Activated CD8-positive, alpha-beta memory T cell treated with anti-CD3 and anti-CD28 coated beads for 48 hours (primary cell): ENCODE data around the gene CASQ2.

ENCODE experiments used
- DNase-seq, 3 experiments: peaks; one replicate each; pipeline ENCODE4 v3.0.0-alpha.2; 2020; ENCODE audit warnings: low read depth in 2 of 3, low spot score in 2 of 3

The CASQ2 gene

GRCh38 chr1:115768549-115768948 lies at the start of gene CASQ2:
TSS of gene CASQ2 (minus strand) at chr1:115768714. CDS start at chr1:115768541, 173 bp downstream.
- no peak for DNase-seq

DNA sequence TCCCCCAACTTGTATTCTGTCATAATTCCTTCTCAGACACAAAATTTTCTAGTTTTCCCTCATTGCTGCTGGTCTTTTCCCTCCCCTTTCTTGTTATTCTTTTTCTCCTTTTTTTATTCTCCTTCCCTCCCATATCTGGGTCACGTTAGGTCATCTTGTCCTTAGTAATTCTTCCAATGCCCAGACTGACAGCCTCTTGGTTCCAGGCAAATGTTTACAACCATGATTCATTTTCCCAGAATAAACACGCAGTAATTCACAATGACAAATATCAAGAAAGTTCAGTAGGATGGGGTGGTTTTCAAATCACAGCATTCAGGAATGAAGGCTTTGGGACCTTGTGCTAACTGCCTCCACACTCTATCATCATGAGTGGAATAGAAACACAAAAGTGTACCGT lies 47.2 kb upstream of the CASQ2 start:
- DNase-seq = no peak

DNA sequence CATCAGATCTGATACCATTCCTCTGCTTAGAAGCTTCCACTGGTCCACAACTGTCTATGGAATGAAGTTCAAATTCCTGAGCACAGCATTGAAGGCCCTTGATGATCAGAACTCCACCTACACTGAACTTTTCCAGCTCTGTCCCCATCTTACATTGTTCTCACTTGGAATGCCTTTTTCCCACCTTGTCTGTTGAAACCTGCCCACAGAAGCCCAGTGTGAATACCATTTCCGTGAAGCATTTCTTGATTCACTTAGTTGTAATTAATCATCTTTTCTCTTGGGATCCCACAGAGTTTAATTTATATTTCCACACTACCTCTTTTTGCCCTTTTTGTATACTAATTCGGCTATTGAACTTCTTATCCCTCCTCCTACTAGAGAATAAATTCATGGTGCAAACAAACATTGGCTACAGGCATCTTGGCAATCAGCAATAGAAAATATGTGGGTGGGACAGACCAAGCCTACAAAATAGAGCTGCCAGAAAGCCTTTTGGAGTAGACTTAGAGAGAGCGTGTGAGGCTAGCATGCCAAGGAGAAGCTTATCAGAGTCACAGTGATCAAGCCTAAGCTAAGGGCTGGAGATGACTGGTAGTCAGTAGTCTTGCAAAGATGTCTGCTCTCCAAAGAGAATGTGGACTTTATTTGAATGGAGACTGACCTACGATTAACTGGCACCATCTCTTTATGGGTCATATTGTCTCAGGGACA lies 46.3 kb upstream of the CASQ2 start:
- no peak for DNase-seq

DNA sequence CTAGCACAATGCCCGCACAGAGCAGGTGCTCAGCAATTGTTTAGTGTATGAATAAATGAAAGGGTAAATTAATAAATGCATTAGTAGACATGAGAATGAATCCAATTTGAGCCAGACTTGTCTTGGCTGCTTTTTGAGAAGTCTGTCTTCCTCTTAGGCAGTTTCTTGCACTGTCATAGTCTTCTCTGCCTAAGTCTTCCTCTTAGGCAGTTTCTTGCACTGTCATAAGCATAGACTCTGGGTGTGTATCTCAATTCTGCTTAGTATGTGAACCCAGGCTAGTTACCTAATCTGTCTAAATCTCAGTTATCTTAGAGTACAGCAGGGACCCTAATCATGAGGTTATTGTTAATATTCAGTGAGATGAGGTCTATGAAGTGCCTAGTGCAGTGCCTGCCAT lies 45.2 kb upstream of the CASQ2 start:
- DNase-seq = no peak

DNA sequence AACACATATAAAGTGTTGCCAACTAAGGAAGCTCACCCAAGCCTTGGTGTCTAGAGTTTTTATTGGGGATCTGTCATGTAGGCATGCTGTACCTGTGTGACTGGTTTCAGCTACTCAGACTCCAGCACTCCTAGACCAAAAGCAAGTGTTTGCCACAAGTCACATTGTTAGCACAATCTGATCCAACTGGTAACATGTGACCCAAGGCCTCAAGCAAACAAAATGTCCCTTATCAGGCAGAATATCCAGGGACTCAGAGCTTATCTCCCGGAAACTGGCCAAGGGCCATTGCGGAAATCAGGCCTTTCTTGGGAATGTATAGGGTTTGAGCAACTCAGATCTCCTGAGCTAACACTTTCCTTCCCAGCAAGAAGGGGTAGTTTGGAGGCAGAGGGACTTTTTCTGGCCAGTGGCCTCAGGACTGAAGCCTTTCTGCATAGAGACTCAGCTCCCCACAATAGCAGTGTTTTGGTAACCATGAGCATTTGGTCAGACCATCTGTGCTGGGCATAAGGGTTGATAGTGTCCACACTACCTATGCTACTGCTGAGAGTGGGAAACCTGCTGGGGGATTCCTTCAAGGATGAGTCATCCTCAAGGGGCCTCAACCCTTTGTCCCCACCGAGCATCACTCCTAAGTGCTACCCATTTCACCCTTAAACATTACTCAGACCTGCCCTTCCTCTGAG lies 42.8 kb upstream of the CASQ2 start:
- no peak for DNase-seq

- no peak for DNase-seq
These were observed 42.1 kb upstream of the CASQ2 start for GRCh38 chr1:115810609-115811008.

DNA sequence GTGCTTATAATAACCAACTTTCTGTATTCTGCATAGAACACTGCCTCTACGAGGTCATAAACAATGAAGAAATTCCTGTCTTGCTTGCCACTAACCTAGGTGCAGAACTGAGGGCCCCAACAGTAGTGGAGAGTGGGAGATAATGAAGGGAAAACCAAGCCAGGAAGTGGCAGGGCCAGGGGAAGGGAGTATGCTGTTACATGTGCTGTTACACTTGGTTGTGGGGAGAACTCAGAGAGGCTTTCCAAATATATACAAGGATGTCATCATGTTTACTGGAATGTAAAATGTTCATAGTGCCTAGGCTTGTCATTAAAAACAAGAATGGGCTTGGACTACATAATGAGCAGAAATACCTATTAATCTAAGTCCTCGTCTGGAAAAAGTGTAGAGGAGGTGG lies 41.3 kb upstream of the CASQ2 start:
- DNase-seq = no peak

- no peak for DNase-seq
These were observed 40.6 kb upstream of the CASQ2 start for GRCh38 chr1:115809076-115809475.

- peak in 1 of 3 experiments; percentile 27 for DNase-seq
These were observed 39.2 kb upstream of the CASQ2 start for GRCh38 chr1:115807723-115808122.

DNA sequence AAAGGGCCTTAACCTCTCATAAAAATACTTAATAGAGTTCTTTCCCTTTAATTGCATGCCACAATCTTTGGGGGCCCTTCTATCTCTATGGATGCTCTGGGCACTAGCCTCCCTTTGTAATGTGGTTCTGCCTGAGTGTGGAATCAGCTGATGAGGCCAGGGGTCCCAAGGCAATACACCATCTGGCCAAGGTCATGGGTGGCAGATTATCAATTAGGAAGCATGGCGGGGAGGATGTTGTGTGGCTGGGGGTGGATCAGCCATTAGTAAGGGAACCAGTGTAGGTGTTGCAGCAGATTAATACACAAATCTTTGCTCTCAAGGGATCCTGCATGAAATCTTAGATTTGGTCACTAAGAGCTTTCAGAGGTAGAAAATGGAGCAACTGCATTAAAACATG lies 37.1 kb upstream of the CASQ2 start:
- DNase-seq = no peak

GRCh38 chr1:115802416-115802815 lies 33.9 kb upstream of the CASQ2 start:
- DNase-seq = no peak

DNA sequence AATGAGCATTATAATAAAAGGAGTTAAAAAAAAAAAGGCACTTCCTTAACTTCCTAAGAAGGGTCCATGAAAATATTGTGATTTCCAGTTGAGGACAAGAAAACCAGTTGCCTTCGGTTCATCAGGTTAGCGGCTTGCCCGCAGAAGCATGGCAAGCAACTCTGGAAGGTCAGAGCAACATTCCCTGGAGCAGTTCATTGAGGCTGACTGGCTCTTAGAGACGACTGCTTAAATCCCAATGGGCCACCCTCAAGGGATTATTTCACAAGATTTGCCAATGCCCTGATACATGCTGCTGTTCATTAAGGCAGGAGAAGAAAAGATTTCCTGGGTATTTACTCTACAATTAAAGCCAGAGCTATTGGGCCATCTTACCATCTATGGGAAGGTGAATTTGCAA lies 29.0 kb upstream of the CASQ2 start:
- DNase-seq = no peak

DNA sequence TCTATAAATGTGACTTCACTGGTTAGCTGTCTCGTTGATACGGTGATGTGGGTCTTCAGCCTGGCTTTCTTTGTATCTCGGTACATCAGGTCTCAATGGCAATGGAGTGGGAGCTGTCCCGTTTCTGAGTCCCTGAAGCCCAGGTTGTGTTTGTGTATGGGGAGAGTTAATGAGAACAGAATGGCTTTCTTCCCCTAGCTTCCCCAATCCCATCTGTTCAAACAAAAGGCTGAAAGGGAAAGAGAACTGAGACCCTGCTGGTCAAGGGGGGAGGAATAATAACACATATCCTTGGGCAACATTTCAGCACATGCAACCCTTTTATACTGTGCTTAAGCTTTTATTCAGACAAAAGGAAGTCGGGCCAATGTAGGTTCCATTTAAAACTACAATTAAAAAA lies 28.4 kb upstream of the CASQ2 start:
- DNase-seq = no peak

GRCh38 chr1:115796036-115796435 lies 27.5 kb upstream of the CASQ2 start:
- DNase-seq = no peak

GRCh38 chr1:115794976-115795639 lies 26.6 kb upstream of the CASQ2 start:
- no peak for DNase-seq

DNA sequence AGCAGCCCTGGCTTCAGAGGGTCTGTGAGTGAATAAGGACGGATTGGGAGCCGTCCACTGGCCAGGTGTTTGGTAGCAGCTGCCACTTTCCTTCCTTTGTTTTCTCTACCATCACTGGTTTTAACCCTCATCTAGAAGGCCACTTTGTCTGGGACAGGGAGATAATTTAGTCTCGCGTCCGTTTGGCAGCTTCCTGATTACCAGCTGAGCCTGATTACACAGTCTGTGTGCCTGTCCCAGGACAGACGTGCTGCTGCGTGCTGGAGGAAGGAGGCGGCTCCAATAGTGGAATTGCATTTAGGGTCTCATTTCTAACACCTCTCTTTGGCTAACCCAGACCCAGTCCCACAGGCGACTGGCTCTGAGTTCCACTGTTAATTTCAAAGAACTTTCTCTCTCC lies 24.6 kb upstream of the CASQ2 start:
- DNase-seq = no peak

- DNase-seq = no peak
These were observed 23.3 kb upstream of the CASQ2 start for GRCh38 chr1:115791816-115792215.

- DNase-seq = no peak
These were observed 22.3 kb upstream of the CASQ2 start for GRCh38 chr1:115790846-115791245.

- DNase-seq = no peak
These were observed 21.8 kb upstream of the CASQ2 start for GRCh38 chr1:115790356-115790755.

DNA sequence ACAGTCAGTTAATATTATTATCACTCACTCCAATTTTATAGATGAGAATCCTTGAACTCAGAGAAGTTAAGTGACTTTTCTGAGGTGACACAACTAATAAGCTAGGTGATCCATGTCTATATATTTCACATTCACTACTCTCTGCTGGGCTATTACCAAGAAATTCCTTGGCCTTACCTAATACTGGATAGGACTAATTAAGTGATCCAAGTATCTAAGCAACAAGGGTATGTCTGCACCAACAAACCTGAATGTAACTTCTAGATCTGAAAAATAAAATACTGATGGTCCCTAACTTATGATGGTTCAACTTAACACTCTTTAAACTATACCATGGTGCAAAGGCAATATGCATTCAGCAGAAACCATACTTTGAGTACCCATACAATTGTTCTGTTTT lies 14.8 kb upstream of the CASQ2 start:
- DNase-seq = no peak

DNA sequence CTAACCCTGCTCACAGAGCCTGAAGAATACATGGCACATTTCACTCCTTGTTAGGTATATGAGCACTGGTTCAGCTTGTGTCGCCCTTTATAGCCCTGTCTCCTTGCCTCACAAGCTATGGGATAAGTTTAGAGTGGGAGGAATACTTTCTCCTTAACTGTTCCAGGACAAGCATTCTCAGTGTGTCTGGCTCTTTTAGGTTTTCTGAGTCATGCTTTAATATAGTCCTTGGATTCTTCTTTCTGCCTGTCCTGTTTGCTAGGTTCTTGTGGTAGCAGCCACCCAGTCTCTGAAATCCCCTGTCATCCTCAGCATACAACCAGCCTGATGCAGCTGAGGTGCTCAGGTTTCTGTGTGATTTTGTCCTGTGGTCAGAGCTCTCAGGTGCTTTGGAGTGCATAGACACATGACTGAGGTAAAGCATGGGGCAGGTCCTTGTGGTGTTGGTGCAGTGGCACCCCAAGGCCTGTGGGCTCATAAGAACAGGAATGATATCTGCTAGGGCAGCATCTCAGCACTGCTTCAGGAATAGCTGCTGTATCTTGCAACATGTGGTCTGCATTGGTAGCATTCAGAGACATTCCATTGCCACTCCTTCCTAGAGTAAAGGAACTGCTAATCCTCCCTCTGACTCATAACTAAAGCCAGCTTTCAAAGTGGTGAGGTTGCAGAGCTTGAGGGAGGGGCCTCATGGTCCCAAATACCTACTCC lies 14.2 kb upstream of the CASQ2 start:
- DNase-seq = no peak

GRCh38 chr1:115781851-115782250 lies 13.3 kb upstream of the CASQ2 start:
- no peak for DNase-seq
